HFF-Myc (cell line): ENCODE measurements around the gene NIPBL.
A peak's percentile ranks its signal among the peaks of the same experiment; 100 is the strongest.

Experiments
- DNase-seq: peaks from one replicate; pipeline ENCODE4 v3.0.0-alpha.2; 2011; ENCODE audit warnings: low read depth; ENCODE audit errors: extremely low read depth
- H3K4me3 ChIP-seq: replicated peaks from 2 replicates; pipeline ENCODE4 v1.5.1; 2011; ENCODE audit warnings: low read depth, mild to moderate bottlenecking, control low read depth, low read length
- TF ChIP-seq, protein P1 (sequence below): IDR thresholded peaks from 2 replicates; pipeline ENCODE4 v1.5.1; 2012; ENCODE audit warnings: mild to moderate bottlenecking, low read depth, low read length, control low read depth; ENCODE audit errors: missing control alignments

The NIPBL gene

DNA sequence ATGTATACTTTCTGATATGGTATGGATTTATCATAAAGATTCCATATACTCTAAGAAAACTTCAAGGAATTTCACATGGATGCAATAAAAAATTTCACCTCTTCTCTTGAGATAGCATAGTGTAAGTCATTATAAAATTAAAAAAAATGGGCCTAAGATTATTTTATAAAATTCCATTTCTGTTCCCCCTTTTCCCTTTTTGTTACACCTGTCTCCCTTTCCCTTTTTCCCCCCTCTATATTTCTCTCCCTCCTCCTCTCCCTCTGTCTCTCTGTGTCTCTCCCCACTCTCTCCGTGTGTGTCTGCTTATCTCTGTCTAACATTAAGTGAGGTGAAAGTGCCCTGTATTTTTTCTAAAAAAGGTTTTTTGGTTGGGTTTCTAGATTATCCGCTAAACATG lies 180.2 kb downstream of the NIPBL start:
- no peak overlapping the region for H3K4me3 ChIP-seq
- TF ChIP-seq, protein P1, sequence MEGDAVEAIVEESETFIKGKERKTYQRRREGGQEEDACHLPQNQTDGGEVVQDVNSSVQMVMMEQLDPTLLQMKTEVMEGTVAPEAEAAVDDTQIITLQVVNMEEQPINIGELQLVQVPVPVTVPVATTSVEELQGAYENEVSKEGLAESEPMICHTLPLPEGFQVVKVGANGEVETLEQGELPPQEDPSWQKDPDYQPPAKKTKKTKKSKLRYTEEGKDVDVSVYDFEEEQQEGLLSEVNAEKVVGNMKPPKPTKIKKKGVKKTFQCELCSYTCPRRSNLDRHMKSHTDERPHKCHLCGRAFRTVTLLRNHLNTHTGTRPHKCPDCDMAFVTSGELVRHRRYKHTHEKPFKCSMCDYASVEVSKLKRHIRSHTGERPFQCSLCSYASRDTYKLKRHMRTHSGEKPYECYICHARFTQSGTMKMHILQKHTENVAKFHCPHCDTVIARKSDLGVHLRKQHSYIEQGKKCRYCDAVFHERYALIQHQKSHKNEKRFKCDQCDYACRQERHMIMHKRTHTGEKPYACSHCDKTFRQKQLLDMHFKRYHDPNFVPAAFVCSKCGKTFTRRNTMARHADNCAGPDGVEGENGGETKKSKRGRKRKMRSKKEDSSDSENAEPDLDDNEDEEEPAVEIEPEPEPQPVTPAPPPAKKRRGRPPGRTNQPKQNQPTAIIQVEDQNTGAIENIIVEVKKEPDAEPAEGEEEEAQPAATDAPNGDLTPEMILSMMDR = no peak
- no peak for DNase-seq

DNA sequence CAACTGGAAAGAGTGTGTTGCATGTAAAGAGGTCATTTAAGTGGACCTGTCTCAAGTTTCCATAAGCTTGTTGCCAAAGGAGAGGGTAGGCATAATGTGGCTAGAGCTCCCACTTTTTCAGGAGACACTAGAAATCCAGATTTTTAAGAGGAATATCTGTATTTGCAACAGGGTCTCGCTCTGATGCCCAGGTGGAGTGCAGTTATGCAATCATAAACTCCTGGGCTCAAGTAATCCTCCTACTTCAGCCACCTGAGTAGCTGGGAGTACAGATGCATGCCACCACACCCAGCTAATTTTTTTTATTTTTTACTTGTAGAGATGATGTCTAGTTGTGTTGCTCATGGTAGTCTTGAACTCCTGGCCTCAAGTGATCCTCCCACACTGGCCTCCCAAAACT lies 183.5 kb downstream of the NIPBL start:
- no peak for DNase-seq
- no peak overlapping the region for H3K4me3 ChIP-seq
- TF ChIP-seq, protein P1 = no peak

DNA sequence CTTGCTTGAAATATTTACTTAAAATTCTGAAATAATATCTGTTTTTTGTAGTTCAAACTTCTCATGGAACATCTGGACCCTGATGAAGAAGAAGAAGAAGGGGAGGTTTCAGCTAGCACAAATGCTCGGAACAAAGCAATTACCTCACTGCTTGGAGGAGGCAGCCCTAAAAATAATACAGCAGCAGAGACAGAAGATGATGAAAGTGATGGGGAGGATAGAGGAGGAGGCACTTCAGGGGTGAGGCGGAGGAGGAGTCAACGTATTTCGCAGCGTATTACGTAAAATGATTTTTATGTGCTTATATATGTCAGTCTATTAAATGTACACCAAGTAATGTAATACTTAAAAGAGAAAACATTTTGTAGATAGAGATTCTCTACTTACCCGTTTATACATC lies 187.2 kb downstream of the NIPBL start:
- DNase-seq = no peak
- TF ChIP-seq, protein P1 = no peak
- no peak overlapping the region for H3K4me3 ChIP-seq

DNA sequence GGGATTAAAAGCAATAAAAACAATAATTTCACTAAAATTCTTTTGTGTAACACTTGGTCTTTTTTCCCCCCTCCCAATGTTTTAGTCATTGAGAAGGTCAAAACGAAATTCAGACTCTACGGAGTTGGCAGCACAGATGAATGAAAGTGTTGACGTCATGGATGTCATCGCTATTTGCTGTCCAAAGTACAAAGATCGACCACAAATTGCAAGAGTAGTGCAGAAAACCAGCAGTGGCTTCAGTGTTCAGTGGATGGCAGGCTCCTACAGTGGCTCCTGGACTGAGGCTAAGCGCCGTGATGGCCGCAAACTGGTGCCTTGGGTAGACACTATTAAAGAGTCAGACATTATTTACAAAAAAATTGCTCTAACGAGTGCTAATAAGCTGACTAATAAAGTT lies 187.9 kb downstream of the NIPBL start:
- no peak overlapping the region for H3K4me3 ChIP-seq
- DNase-seq = no peak
- TF ChIP-seq, protein P1 = no peak

DNA sequence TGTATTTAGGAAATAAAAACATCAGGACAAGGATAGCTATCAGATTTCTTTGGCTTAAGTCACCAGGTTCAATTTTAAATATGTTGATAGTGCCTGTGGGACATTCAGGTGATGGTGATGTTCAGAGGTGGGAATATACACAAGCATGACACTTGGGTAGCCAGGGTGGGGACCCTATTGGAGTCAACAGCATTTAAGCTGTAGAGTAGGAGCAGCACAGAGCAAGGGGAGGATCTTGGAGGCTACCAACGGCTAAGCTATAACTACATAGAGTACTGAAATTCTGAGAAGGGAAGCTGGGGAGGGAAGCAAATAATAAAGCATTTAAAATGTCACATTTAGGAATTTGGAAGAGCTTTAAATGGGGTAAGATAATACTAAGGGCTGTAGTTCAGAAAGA lies 194.9 kb downstream of the NIPBL start:
- TF ChIP-seq, protein P1 = no peak
- no peak for DNase-seq
- no peak overlapping the region for H3K4me3 ChIP-seq

DNA sequence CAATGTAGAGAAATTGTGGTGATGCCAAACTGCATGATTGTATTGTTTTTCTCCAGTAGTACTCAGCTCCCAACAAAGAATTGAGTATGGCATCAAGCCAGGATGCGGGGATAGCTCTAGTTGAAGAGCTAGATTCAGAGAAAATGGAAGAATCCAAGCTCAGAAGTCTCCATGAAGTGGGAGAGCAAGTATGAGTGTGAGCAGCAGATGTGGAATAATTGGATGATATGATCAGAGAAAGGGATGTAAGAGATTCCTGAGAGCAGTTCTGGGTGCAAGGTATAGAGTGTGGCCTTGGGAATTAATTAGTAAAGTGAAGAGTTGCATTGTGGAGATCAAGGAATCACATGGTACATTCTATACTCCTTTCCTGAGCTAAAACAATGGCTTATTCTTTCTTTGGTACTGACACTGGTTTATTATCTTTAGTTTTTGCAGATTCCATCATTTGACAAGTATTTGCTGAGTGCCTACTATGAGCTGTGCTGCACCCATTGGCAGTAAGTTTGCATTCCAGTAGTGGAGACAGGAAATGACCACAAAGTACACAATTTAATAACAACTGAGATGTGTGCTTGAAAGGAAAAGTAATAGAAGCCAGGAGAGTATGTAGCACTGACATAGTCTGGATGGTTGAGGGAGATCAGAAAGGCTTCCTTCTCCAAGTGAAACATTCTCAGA lies 195.5 kb downstream of the NIPBL start:
- TF ChIP-seq, protein P1 = no peak
- peak; percentile 3 for DNase-seq
- H3K4me3 ChIP-seq = no peak overlapping the region
